ENCODE data around the gene MAP7D2. TPM values are rescaled to one million over a fixed set of nuclear protein-coding genes. Genes with fewer than 3 reads are reported as not detected.
"Not testable (repeated sequence)": the region's sequence is repeated elsewhere in the genome, so short reads cannot be mapped to it uniquely, and the experiment has no call there.

MAP7D2 gene
- under 1 TPM; 0.69 to 0.83 TPM for total RNA-seq

- CTCF ChIA-PET, result no interaction called here
- Mint-ChIP-seq H3K36me3 (ENCODE audit: low read depth) (no peaks in the 10 kb centered on the region), H3K4me1 (ENCODE audit: low read depth) (no peaks in the 10 kb centered on the region), H3K27me3 (ENCODE audit: low read depth) (peaks cover 14% of the 10 kb centered on the region), H3K4me3 (peak within 1 kb of the TSS; percentile 42), H3K27ac (no peak within 1 kb of the TSS), H3K9me3 (no peaks in the 10 kb centered on the region)
- DNase-seq, result no peak
- intact Hi-C loops (cut with micrococcal nuclease), result no loop called here
Observed at GRCh38 chrX:20116577-20117240, at the start of gene MAP7D2. Gene MAP7D2, minus strand, starts transcription at chrX:20116907. Its CDS starts 28 bp downstream, at chrX:20116879.

- peaks cover 12% of the 10 kb centered on the region for H3K36me3 Mint-ChIP-seq (ENCODE audit: low read depth)
- H3K27me3 Mint-ChIP-seq (ENCODE audit: low read depth); H3K4me3 Mint-ChIP-seq; H3K27ac Mint-ChIP-seq; CTCF ChIA-PET; H3K4me1 Mint-ChIP-seq (ENCODE audit: low read depth); intact Hi-C loops (cut with micrococcal nuclease); H3K9me3 Mint-ChIP-seq; DNase-seq: not testable (repeated sequence)
Observed at GRCh38 chrX:20162516-20162915, 45.8 kb upstream of the MAP7D2 start.

GRCh38 chrX:20159797-20160385, 43.2 kb upstream of the MAP7D2 start:
- Mint-ChIP-seq H3K4me3 (no peak overlapping the region), H3K9me3 (no peaks in the 10 kb centered on the region), H3K4me1 (ENCODE audit: low read depth) (no peaks in the 10 kb centered on the region), H3K27me3 (ENCODE audit: low read depth) (no peaks in the 10 kb centered on the region), H3K27ac (no peak overlapping the region), H3K36me3 (ENCODE audit: low read depth) (peaks cover 17% of the 10 kb centered on the region)
- intact Hi-C loops (cut with micrococcal nuclease), result no loop called here
- CTCF ChIA-PET, result no interaction called here
- DNase-seq, result no peak

- no peaks in the 10 kb centered on the region for H3K9me3 Mint-ChIP-seq
- no peaks in the 10 kb centered on the region for H3K27me3 Mint-ChIP-seq (ENCODE audit: low read depth)
- H3K27ac Mint-ChIP-seq, result no peak overlapping the region
- peaks cover 5% of the 10 kb centered on the region for H3K4me1 Mint-ChIP-seq (ENCODE audit: low read depth)
- DNase-seq, result no peak
- no peak overlapping the region for H3K4me3 Mint-ChIP-seq
- intact Hi-C loops (cut with micrococcal nuclease), result no loop called here
- peaks cover 13% of the 10 kb centered on the region for H3K36me3 Mint-ChIP-seq (ENCODE audit: low read depth)
- CTCF ChIA-PET, result no interaction called here
Observed at GRCh38 chrX:20151689-20152088, 35.0 kb upstream of the MAP7D2 start.

- no peak overlapping the region for H3K4me3 Mint-ChIP-seq
- H3K36me3 Mint-ChIP-seq (ENCODE audit: low read depth), result peaks cover 5% of the 10 kb centered on the region
- no peak for DNase-seq
- no peaks in the 10 kb centered on the region for H3K9me3 Mint-ChIP-seq
- intact Hi-C loops (cut with micrococcal nuclease), result no loop called here
- CTCF ChIA-PET, result no interaction called here
- peaks cover 11% of the 10 kb centered on the region for H3K4me1 Mint-ChIP-seq (ENCODE audit: low read depth)
- H3K27me3 Mint-ChIP-seq (ENCODE audit: low read depth), result no peaks in the 10 kb centered on the region
- no peak overlapping the region for H3K27ac Mint-ChIP-seq
Observed at GRCh38 chrX:20149326-20149725, 32.6 kb upstream of the MAP7D2 start.

GRCh38 chrX:20147561-20147960, 30.9 kb upstream of the MAP7D2 start:
- no peak for DNase-seq
- Mint-ChIP-seq H3K36me3 (ENCODE audit: low read depth) (peaks cover 2% of the 10 kb centered on the region), H3K27ac (no peak overlapping the region), H3K27me3 (ENCODE audit: low read depth) (no peaks in the 10 kb centered on the region), H3K4me3 (no peak overlapping the region), H3K4me1 (ENCODE audit: low read depth) (peaks cover 23% of the 10 kb centered on the region), H3K9me3 (no peaks in the 10 kb centered on the region)
- intact Hi-C loops (cut with micrococcal nuclease), result no loop called here
- CTCF ChIA-PET, result no interaction called here

GRCh38 chrX:20144491-20144890, 27.8 kb upstream of the MAP7D2 start:
- H3K27me3 Mint-ChIP-seq (ENCODE audit: low read depth), result no peaks in the 10 kb centered on the region
- peaks cover 4% of the 10 kb centered on the region for H3K36me3 Mint-ChIP-seq (ENCODE audit: low read depth)
- no peak overlapping the region for H3K4me3 Mint-ChIP-seq
- peak overlapping the region; percentile 68 for H3K27ac Mint-ChIP-seq
- no peaks in the 10 kb centered on the region for H3K9me3 Mint-ChIP-seq
- CTCF ChIA-PET, result no interaction called here
- intact Hi-C loops (cut with micrococcal nuclease), result loop anchor here (5.0 kb wide), 5 partner anchors 182 to 1693 kb away; partner anchors contain the start of gene MBTPS2
- DNase-seq, result peak; percentile 29
- H3K4me1 Mint-ChIP-seq (ENCODE audit: low read depth), result peaks cover 30% of the 10 kb centered on the region

GRCh38 chrX:20143561-20143960, 26.9 kb upstream of the MAP7D2 start:
- Mint-ChIP-seq H3K36me3 (ENCODE audit: low read depth) (peaks cover 4% of the 10 kb centered on the region), H3K4me1 (ENCODE audit: low read depth) (peaks cover 37% of the 10 kb centered on the region), H3K27me3 (ENCODE audit: low read depth) (no peaks in the 10 kb centered on the region), H3K27ac (no peak overlapping the region), H3K4me3 (no peak overlapping the region), H3K9me3 (no peaks in the 10 kb centered on the region)
- intact Hi-C loops (cut with micrococcal nuclease), result loop anchor here (5.0 kb wide), 5 partner anchors 181 to 1694 kb away; partner anchors contain the start of gene MBTPS2
- DNase-seq, result peak; percentile 6
- CTCF ChIA-PET, result no interaction called here

GRCh38 chrX:20143111-20143510, 26.4 kb upstream of the MAP7D2 start:
- peak overlapping the region; percentile 68 for H3K4me3 Mint-ChIP-seq
- H3K4me1 Mint-ChIP-seq (ENCODE audit: low read depth), result peaks cover 37% of the 10 kb centered on the region
- H3K9me3 Mint-ChIP-seq, result no peaks in the 10 kb centered on the region
- CTCF ChIA-PET, result no interaction called here
- H3K27ac Mint-ChIP-seq, result peak overlapping the region; percentile 71
- no peaks in the 10 kb centered on the region for H3K27me3 Mint-ChIP-seq (ENCODE audit: low read depth)
- DNase-seq, result no peak
- intact Hi-C loops (cut with micrococcal nuclease), result loop anchor here (5.0 kb wide), 5 partner anchors 181 to 1694 kb away; partner anchors contain the start of gene MBTPS2
- peaks cover 4% of the 10 kb centered on the region for H3K36me3 Mint-ChIP-seq (ENCODE audit: low read depth)

- Mint-ChIP-seq H3K36me3 (ENCODE audit: low read depth) (peaks cover 9% of the 10 kb centered on the region), H3K27me3 (ENCODE audit: low read depth) (no peaks in the 10 kb centered on the region), H3K4me3 (peak within 1 kb of the TSS; percentile 81), H3K4me1 (ENCODE audit: low read depth) (peaks cover 38% of the 10 kb centered on the region), H3K9me3 (no peaks in the 10 kb centered on the region), H3K27ac (peak within 1 kb of the TSS; percentile 80)
- CTCF ChIA-PET, result no interaction called here
- peak; percentile 97 for DNase-seq
- intact Hi-C loops (cut with micrococcal nuclease), result loop anchor here (1.0 to 5.0 kb wide), 9 partner anchors 83 to 1696 kb away; partner anchors contain the start of gene MBTPS2
Observed at GRCh38 chrX:20141281-20142220, 24.8 kb upstream of the MAP7D2 start, which contains the start of gene EIF1AX. Gene EIF1AX, minus strand, starts transcription at chrX:20141838. Its CDS starts 198 bp downstream, at chrX:20141640.

- no peak for DNase-seq
- H3K36me3 Mint-ChIP-seq (ENCODE audit: low read depth), result peaks cover 17% of the 10 kb centered on the region
- no peaks in the 10 kb centered on the region for H3K9me3 Mint-ChIP-seq
- CTCF ChIA-PET, result interaction anchor here (0.6 kb wide), 1 partner anchor 89 kb away, joined by 3 read pairs; no protein-coding TSS in a partner anchor
- intact Hi-C loops (cut with micrococcal nuclease), result loop anchor here (2.0 to 5.0 kb wide), 8 partner anchors 84 to 1697 kb away; partner anchors contain the start of gene MBTPS2
- peak overlapping the region; percentile 81 for H3K4me3 Mint-ChIP-seq
- H3K4me1 Mint-ChIP-seq (ENCODE audit: low read depth), result peaks cover 48% of the 10 kb centered on the region
- no peaks in the 10 kb centered on the region for H3K27me3 Mint-ChIP-seq (ENCODE audit: low read depth)
- peak overlapping the region; percentile 80 for H3K27ac Mint-ChIP-seq
Observed at GRCh38 chrX:20140420-20140819, 23.7 kb upstream of the MAP7D2 start.

- DNase-seq, result no peak
- peaks cover 17% of the 10 kb centered on the region for H3K36me3 Mint-ChIP-seq (ENCODE audit: low read depth)
- intact Hi-C loops (cut with micrococcal nuclease), result loop anchor here (2.0 to 5.0 kb wide), 8 partner anchors 85 to 1697 kb away; partner anchors contain the start of gene MBTPS2
- CTCF ChIA-PET, result no interaction called here
- H3K4me3 Mint-ChIP-seq, result peak overlapping the region; percentile 81
- H3K9me3 Mint-ChIP-seq, result no peaks in the 10 kb centered on the region
- H3K27me3 Mint-ChIP-seq (ENCODE audit: low read depth), result no peaks in the 10 kb centered on the region
- H3K27ac Mint-ChIP-seq, result peak overlapping the region; percentile 80
- peaks cover 48% of the 10 kb centered on the region for H3K4me1 Mint-ChIP-seq (ENCODE audit: low read depth)
Observed at GRCh38 chrX:20139966-20140365, 23.3 kb upstream of the MAP7D2 start.

Data from activated naive CD4-positive, alpha-beta T cell treated with anti-CD3 and anti-CD28 coated beads for 36 hours (primary cell).